Thyroid gland (tissue), 4 donors: ENCODE results near the gene CANT1.

Experiments
- POLR2A ChIP-seq, 2 donors: fragments of 450-650 bp; IDR thresholded peaks; one replicate each; pipeline ENCODE4 v1.6.1; 2017; ENCODE audit warnings: antibody characterized with exemption in 2 of 2, mild to moderate bottlenecking in 2 of 2, moderate library complexity in 1 of 2
- TF ChIP-seq, protein P1 (sequence below), 6 experiments: fragments of 200-600 bp in 3 of 6; fragments of 450-650 bp in 3 of 6; sonication (generic) in 3 of 6; IDR thresholded peaks; one replicate each; pipeline ENCODE4 v1.5.1; 2016 to 2019; ENCODE audit warnings: antibody characterized with exemption in 6 of 6, mild to moderate bottlenecking in 2 of 6, inconsistent platforms in 1 of 6, moderate library complexity in 1 of 6

DNA sequence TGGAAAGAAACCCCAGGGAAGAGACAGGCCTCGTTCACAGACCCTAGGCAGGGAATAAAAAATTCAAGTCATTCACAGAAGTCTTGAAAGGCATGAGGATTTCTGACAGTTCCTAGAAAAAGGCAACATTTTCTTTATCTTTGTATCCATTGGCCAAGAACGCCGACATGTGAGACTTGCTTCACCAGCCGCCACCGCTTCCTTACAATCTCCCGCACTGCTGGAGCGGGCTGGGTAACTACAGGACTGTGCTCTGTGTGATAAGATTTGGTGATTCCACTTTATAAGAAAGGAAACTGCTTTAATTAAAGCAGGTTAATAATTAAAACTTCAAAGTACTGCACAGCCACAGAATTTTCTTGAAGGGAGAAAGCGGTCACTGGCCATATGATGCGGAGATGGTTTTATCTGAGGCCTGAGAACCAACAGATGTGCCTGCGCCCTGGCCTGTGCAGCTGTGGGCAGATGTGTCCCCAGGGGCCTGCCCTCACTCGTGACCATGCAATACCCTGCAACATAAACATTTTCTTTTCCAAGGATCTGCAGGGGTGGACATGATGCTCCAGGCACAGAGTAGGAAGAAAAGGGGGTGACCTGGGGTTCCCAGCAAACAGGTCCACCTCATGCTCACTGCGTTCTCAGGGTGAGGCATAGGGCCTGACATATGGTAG lies 16.9 kb downstream of the CANT1 start:
- TF ChIP-seq POLR2A (IDR thresholded peaks at IDR 0.05): no peak
- TF ChIP-seq, protein P1, sequence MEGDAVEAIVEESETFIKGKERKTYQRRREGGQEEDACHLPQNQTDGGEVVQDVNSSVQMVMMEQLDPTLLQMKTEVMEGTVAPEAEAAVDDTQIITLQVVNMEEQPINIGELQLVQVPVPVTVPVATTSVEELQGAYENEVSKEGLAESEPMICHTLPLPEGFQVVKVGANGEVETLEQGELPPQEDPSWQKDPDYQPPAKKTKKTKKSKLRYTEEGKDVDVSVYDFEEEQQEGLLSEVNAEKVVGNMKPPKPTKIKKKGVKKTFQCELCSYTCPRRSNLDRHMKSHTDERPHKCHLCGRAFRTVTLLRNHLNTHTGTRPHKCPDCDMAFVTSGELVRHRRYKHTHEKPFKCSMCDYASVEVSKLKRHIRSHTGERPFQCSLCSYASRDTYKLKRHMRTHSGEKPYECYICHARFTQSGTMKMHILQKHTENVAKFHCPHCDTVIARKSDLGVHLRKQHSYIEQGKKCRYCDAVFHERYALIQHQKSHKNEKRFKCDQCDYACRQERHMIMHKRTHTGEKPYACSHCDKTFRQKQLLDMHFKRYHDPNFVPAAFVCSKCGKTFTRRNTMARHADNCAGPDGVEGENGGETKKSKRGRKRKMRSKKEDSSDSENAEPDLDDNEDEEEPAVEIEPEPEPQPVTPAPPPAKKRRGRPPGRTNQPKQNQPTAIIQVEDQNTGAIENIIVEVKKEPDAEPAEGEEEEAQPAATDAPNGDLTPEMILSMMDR (IDR thresholded peaks at IDR 0.05): no peak
